ENCODE data around the gene ARHGAP26.
"Not testable (repeated sequence)": the region's sequence is repeated elsewhere in the genome, so short reads cannot be mapped to it uniquely, and the experiment has no call there.

GRCh38 chr5:143092711-143093451 lies 322.7 kb downstream of the ARHGAP26 start:
- not testable (repeated sequence) for TF ChIP-seq CTCF (IDR thresholded peaks at IDR 0.05); SIN3A (IDR thresholded peaks at IDR 0.05; ENCODE audit: borderline replicate concordance, insufficient read depth, low read depth, low read length); REST (IDR thresholded peaks at IDR 0.05; ENCODE audit: insufficient read depth in 1 of 2, low read depth in 2 of 2, low read length in 1 of 2); POLR2AphosphoS5 (IDR thresholded peaks at IDR 0.05; ENCODE audit: low read depth, low read length)
